Heart left ventricle (tissue), 16 donors: ENCODE measurements around the gene HEXA. TPM values are rescaled to one million over a fixed set of nuclear protein-coding genes. Genes with fewer than 3 reads are reported as not detected.
A peak's percentile ranks its signal among the peaks of the same experiment; 100 is the strongest.
"Not testable (repeated sequence)": the region's sequence is repeated elsewhere in the genome, so short reads cannot be mapped to it uniquely, and the experiment has no call there.

ENCODE experiments used
- ATAC-seq, 4 donors: fragments of 200-7000 bp; cut with Tn5 transposase; one replicate each; pipeline ENCODE4 v1.9.1; 2020 to 2022; ENCODE audit warnings: moderate library complexity in 4 of 4, mild to moderate bottlenecking in 3 of 4, moderate number of reproducible peaks in 1 of 4
- DNase-seq, 5 donors: peaks; one replicate each; pipeline ENCODE4 v3.0.0-alpha.2; 2020
- H3K27ac ChIP-seq, 12 donors: fragments of 200-600 bp; sonication (generic) in 4 of 12; one replicate each; pipeline versions ENCODE4 v1.5.0 to v1.8.0; 2016 to 2022; ENCODE audit warnings: mild to moderate bottlenecking in 2 of 12
- H3K27me3 ChIP-seq, 9 donors: fragments of 200-600 bp; sonication (generic) in 2 of 9; one replicate each; pipeline versions ENCODE4 v1.5.1 to v1.8.0; 2016 to 2022; ENCODE audit warnings: mild to moderate bottlenecking in 3 of 9
- H3K36me3 ChIP-seq, 9 donors: fragments of 200-600 bp; sonication (generic) in 2 of 9; one replicate each; pipeline versions ENCODE4 v1.5.0 to v1.8.0; 2018 to 2022; ENCODE audit warnings: mild to moderate bottlenecking in 2 of 9
- H3K4me1 ChIP-seq, 12 donors: fragments of 200-600 bp; sonication (generic) in 4 of 12; one replicate each; pipeline versions ENCODE4 v1.5.0 to v1.8.0; 2016 to 2022; ENCODE audit warnings: mild to moderate bottlenecking in 3 of 12
- H3K4me3 ChIP-seq, 12 donors: fragments of 200-600 bp; sonication (generic) in 4 of 12; one replicate each; pipeline versions ENCODE4 v1.5.0 to v1.8.0; 2017 to 2022; ENCODE audit warnings: mild to moderate bottlenecking in 9 of 12, moderate library complexity in 4 of 12
- H3K9me3 ChIP-seq, 12 donors: fragments of 200-600 bp; sonication (generic) in 4 of 12; one replicate each; pipeline versions ENCODE4 v1.5.0 to v1.8.0; 2016 to 2022; ENCODE audit warnings: mild to moderate bottlenecking in 1 of 12
- CTCF ChIP-seq, 12 donors: fragments of 200-600 bp; sonication (generic) in 4 of 12; IDR thresholded peaks; one replicate each; pipeline versions ENCODE4 v1.5.0 to v1.8.0; 2018 to 2022; ENCODE audit warnings: antibody characterized with exemption in 12 of 12, mild to moderate bottlenecking in 5 of 12
- POLR2A ChIP-seq, 2 donors: fragments of 450-650 bp; IDR thresholded peaks; one replicate each; pipeline ENCODE4 v1.6.1; 2017; ENCODE audit warnings: antibody characterized with exemption in 2 of 2, mild to moderate bottlenecking in 2 of 2, moderate library complexity in 2 of 2
- WGBS, 4 donors: extraction: QIAGEN DNeasy Blood & Tissue Kit in 2 of 4; methylation state at CpG; one replicate each; pipeline versions ENCODE4 v1.1.5 to v1.1.7; 2013 to 2018; 5-methylcytosine and 5-hydroxymethylcytosine counted together
- intact Hi-C, 10 donors: fragments of 100-400 bp; cut with DNase I; formaldehyde crosslinking; loops; one replicate each; pipeline versions ENCODE4 v1.11.1 to v1.14.2; 2022
- polyA plus RNA-seq, 2 donors: library from polyadenylated mRNA; stranded (reverse); fragments of 200-250 nt; gene quantifications; one replicate each; pipeline ENCODE4 v1.2.3, GENCODE V29; 2013
- total RNA-seq, 9 donors: library from RNA; depleted of rRNA in 2 of 9; stranded (reverse); fragments of >200 nt in 2 of 9; fragmentation: NEBNext Ultra II Directional in 3 of 9; extraction: Animal tissue kit (Norgen Biotek cat#: 25700) in 3 of 9; gene quantifications; one replicate each; pipeline versions ENCODE4 v1.1.0 to v1.2.4, GENCODE V29; 2016 to 2023
- donor health status: ischemic (EF 13 %, LVEDD 7.1; RV severe dilation, severe dysfunction).
- donor health status: healthy with polysubstance abuse.
- donor health status: DM: no; HTN: yes; CAD: no.
- donor health status: DM: no; HTN: no; CAD: no.
- donor health status: ischemic (EF 25% LVEDD 6.9; RV normal size, moderate dysfunction).
- donor health status: ischemic (EF 25% LVEDD 5.7; RV mildly dilated, moderate dysfunction).
- donor health status: healthy.
- donor health status: DM: yes; HTN: yes; CAD: no.
- donor health status: ischemic (EF 35%, LVEDD 5.7; RV mildly dilated, moderate dysfunction).
- donor health status: nonischemic (EF 11% LVEDD 7.7; RV severe dilation, severe dysfunction).
- donor health status: DM: yes; HTN: yes; CAD: no.
- donor health status: PGD.
- donor health status: ischemic (EF 29% LVEDD 5.4; RV normal size, mild dysfunction).
- donor health status: nonischemic (EF 23%, LVEDD 6.1; RV moderate dilation, normal function).

Gene HEXA
- total and polyA plus RNA-seq, 11 donors: 40.8 to 181 (median 71.3) TPM

- Histone ChIP-seq H3K36me3 (no peaks in the 10 kb centered on the region), H3K27me3 (peaks cover 0 to 7% (median 0%) of the 10 kb centered on the region in 9 donors), H3K27ac (peak within 1 kb of the TSS in 1 of 12 donors; percentile 56), H3K4me3 (no peak within 1 kb of the TSS), H3K9me3 (no peaks in the 10 kb centered on the region), H3K4me1 (peaks cover 0 to 9% (median 0%) of the 10 kb centered on the region in 12 donors)
- TF ChIP-seq CTCF (IDR thresholded peaks at IDR 0.05): no peak
- no peak for TF ChIP-seq POLR2A (IDR thresholded peaks at IDR 0.05)
- DNase-seq (no peak), ATAC-seq (no peak)
- 55 to 68% (median 64%) methylated on average over 4 of the region's 4 CpGs for WGBS, 4 donors
- intact Hi-C loops: no loop called here
These were observed 22.2 kb upstream of the HEXA start, which contains the start of gene TMEM202 for GRCh38 chr15:72397796-72398588. Gene TMEM202 (plus strand): TSS chr15:72398305. CDS start chr15:72398327, 22 bp downstream.

- not testable (repeated sequence) for H3K27me3 ChIP-seq, DNase-seq
- 93 to 94% (median 93%) methylated on average over 5 to 24 of the region's 24 CpGs; no CpG with 5 or more reads in 1 of the 4 donors for WGBS, 4 donors
These were observed 20.5 kb upstream of the HEXA start for GRCh38 chr15:72396331-72396730.

GRCh38 chr15:72389231-72389630, 13.4 kb upstream of the HEXA start:
- H3K9me3 ChIP-seq: no peaks in the 10 kb centered on the region
- ATAC-seq (no peak), DNase-seq (no peak)
- H3K36me3 ChIP-seq: no peaks in the 10 kb centered on the region
- intact Hi-C loops: no loop called here
- no peak for TF ChIP-seq POLR2A (IDR thresholded peaks at IDR 0.05)
- TF ChIP-seq CTCF (IDR thresholded peaks at IDR 0.05): no peak
- peaks cover 0 to 16% (median 0%) of the 10 kb centered on the region in 9 donors for H3K27me3 ChIP-seq
- no peak overlapping the region for H3K27ac ChIP-seq
- no peak overlapping the region for H3K4me3 ChIP-seq
- WGBS, 4 donors: 46 to 58% (median 49%) methylated on average over 3 of the region's 3 CpGs
- no peaks in the 10 kb centered on the region for H3K4me1 ChIP-seq

More at GRCh38 chr15:72396331-72396730, 20.5 kb upstream of the HEXA start:
- H3K4me3 ChIP-seq, H3K36me3 ChIP-seq, H3K4me1 ChIP-seq, H3K9me3 ChIP-seq, intact Hi-C loops, H3K27ac ChIP-seq, ATAC-seq: not testable (repeated sequence)

GRCh38 chr15:72387741-72388140, 11.9 kb upstream of the HEXA start:
- H3K36me3 ChIP-seq: no peaks in the 10 kb centered on the region
- peaks cover 0 to 20% (median 0%) of the 10 kb centered on the region in 9 donors for H3K27me3 ChIP-seq
- ATAC-seq (no peak), DNase-seq (no peak)
- no peak overlapping the region for H3K27ac ChIP-seq
- intact Hi-C loops: no loop called here
- no peak for TF ChIP-seq CTCF (IDR thresholded peaks at IDR 0.05)
- no peak for TF ChIP-seq POLR2A (IDR thresholded peaks at IDR 0.05)
- H3K4me3 ChIP-seq: no peak overlapping the region
- H3K4me1 ChIP-seq: no peaks in the 10 kb centered on the region
- H3K9me3 ChIP-seq: no peaks in the 10 kb centered on the region
